Activated naive CD8-positive, alpha-beta T cell treated with anti-CD3 and anti-CD28 coated beads, Interleukin-2, amount 10 ng/mL, durations not matched to agents 7 days and 5 days (primary cell): ENCODE data around the gene PHACTR3. TPM values are rescaled to one million over a fixed set of nuclear protein-coding genes. Genes with fewer than 3 reads are reported as not detected.
A peak's percentile ranks its signal among the peaks of the same experiment; 100 is the strongest.

Source experiments
- ATAC-seq: fragments of 150-1000 bp; cut with Tn5 transposase; one replicate; pipeline ENCODE4 v1.10.0; 2021; ENCODE audit warnings: low read depth, moderate library complexity
- POLR2A ChIA-PET: fragments of 350-600 bp; sonication (Branson Sonifier 250); formaldehyde crosslinking; loops from one replicate; lab custom pipeline; 2021; ENCODE audit warnings: antibody characterized with exemption; lab: Charles Lee
- DNase-seq: peaks from one replicate; pipeline ENCODE4 v3.0.0; 2021
- H3K27ac Mint-ChIP-seq: one replicate; pipeline ENCODE4 v1.8.0; 2022; ENCODE audit warnings: mild to moderate bottlenecking, mixed read lengths
- H3K27me3 Mint-ChIP-seq: one replicate; pipeline ENCODE4 v1.8.0; 2022; ENCODE audit warnings: mild to moderate bottlenecking, moderate library complexity, mixed read lengths
- H3K36me3 Mint-ChIP-seq: one replicate; pipeline ENCODE4 v1.8.0; 2021; ENCODE audit warnings: mild to moderate bottlenecking, mixed read lengths
- H3K4me1 Mint-ChIP-seq: one replicate; pipeline ENCODE4 v1.8.0; 2021; ENCODE audit warnings: mixed read lengths
- H3K4me3 Mint-ChIP-seq: one replicate; pipeline ENCODE4 v1.8.0; 2022; ENCODE audit warnings: mild to moderate bottlenecking, moderate library complexity, mixed read lengths
- H3K9me3 Mint-ChIP-seq: one replicate; pipeline ENCODE4 v1.8.0; 2021; ENCODE audit warnings: mixed read lengths
- total RNA-seq, 2 experiments: library from RNA; stranded (reverse); gene quantifications; one replicate each; pipeline ENCODE4 v1.2.3, GENCODE V29; 2021

The PHACTR3 gene
- total RNA-seq, 2 experiments from 2014 or later: not detected

GRCh38 chr20:59577809-59578435, 26.4 kb upstream of the PHACTR3 start:
- no peaks in the 10 kb centered on the region for H3K9me3 Mint-ChIP-seq
- no peak overlapping the region for H3K4me3 Mint-ChIP-seq
- no peaks in the 10 kb centered on the region for H3K4me1 Mint-ChIP-seq
- peaks cover 54% of the 10 kb centered on the region for H3K27me3 Mint-ChIP-seq
- no peak overlapping the region for H3K27ac Mint-ChIP-seq
- no peaks in the 10 kb centered on the region for H3K36me3 Mint-ChIP-seq
- no peak for DNase-seq
- no peak for ATAC-seq
- POLR2A ChIA-PET: no interaction called here

GRCh38 chr20:59578436-59579403, 25.6 kb upstream of the PHACTR3 start:
- Mint-ChIP-seq H3K27me3 (peaks cover 48% of the 10 kb centered on the region), H3K4me3 (no peak overlapping the region), H3K27ac (no peak overlapping the region), H3K36me3 (no peaks in the 10 kb centered on the region), H3K4me1 (no peaks in the 10 kb centered on the region), H3K9me3 (no peaks in the 10 kb centered on the region)
- no peak for DNase-seq
- POLR2A ChIA-PET: no interaction called here
- no peak for ATAC-seq

GRCh38 chr20:59579404-59580145, 24.8 kb upstream of the PHACTR3 start:
- ATAC-seq: no peak
- H3K27me3 Mint-ChIP-seq: peaks cover 48% of the 10 kb centered on the region
- H3K4me1 Mint-ChIP-seq: no peaks in the 10 kb centered on the region
- no peak overlapping the region for H3K4me3 Mint-ChIP-seq
- no peak overlapping the region for H3K27ac Mint-ChIP-seq
- H3K36me3 Mint-ChIP-seq: no peaks in the 10 kb centered on the region
- no peak for DNase-seq
- POLR2A ChIA-PET: no interaction called here
- no peaks in the 10 kb centered on the region for H3K9me3 Mint-ChIP-seq

GRCh38 chr20:59580146-59580946, 24.0 kb upstream of the PHACTR3 start:
- Mint-ChIP-seq H3K4me1 (peaks cover 1% of the 10 kb centered on the region), H3K4me3 (no peak overlapping the region), H3K27me3 (peaks cover 45% of the 10 kb centered on the region), H3K9me3 (no peaks in the 10 kb centered on the region), H3K36me3 (no peaks in the 10 kb centered on the region), H3K27ac (no peak overlapping the region)
- ATAC-seq (no peak), DNase-seq (no peak)
- POLR2A ChIA-PET: no interaction called here

- peaks cover 8% of the 10 kb centered on the region for H3K4me1 Mint-ChIP-seq
- H3K9me3 Mint-ChIP-seq: no peaks in the 10 kb centered on the region
- ATAC-seq (no peak), DNase-seq (no peak)
- H3K36me3 Mint-ChIP-seq: no peaks in the 10 kb centered on the region
- no peak overlapping the region for H3K4me3 Mint-ChIP-seq
- H3K27me3 Mint-ChIP-seq: peaks cover 39% of the 10 kb centered on the region
- no peak overlapping the region for H3K27ac Mint-ChIP-seq
- POLR2A ChIA-PET: no interaction called here
Measured at GRCh38 chr20:59580991-59581401, 23.3 kb upstream of the PHACTR3 start.

- H3K4me3 Mint-ChIP-seq: no peak overlapping the region
- no peaks in the 10 kb centered on the region for H3K9me3 Mint-ChIP-seq
- peaks cover 28% of the 10 kb centered on the region for H3K27me3 Mint-ChIP-seq
- ATAC-seq: no peak
- H3K4me1 Mint-ChIP-seq: peaks cover 13% of the 10 kb centered on the region
- H3K27ac Mint-ChIP-seq: no peak overlapping the region
- POLR2A ChIA-PET: no interaction called here
- no peaks in the 10 kb centered on the region for H3K36me3 Mint-ChIP-seq
- no peak for DNase-seq
Measured at GRCh38 chr20:59581993-59582679, 22.2 kb upstream of the PHACTR3 start.

GRCh38 chr20:59583428-59584277, 20.7 kb upstream of the PHACTR3 start:
- Mint-ChIP-seq H3K27ac (no peak overlapping the region), H3K9me3 (no peaks in the 10 kb centered on the region), H3K4me1 (peaks cover 13% of the 10 kb centered on the region), H3K27me3 (peaks cover 19% of the 10 kb centered on the region), H3K36me3 (no peaks in the 10 kb centered on the region), H3K4me3 (no peak overlapping the region)
- DNase-seq: no peak
- POLR2A ChIA-PET: no interaction called here
- no peak for ATAC-seq

GRCh38 chr20:59584278-59584925, 19.9 kb upstream of the PHACTR3 start:
- Mint-ChIP-seq H3K4me3 (no peak overlapping the region), H3K36me3 (no peaks in the 10 kb centered on the region), H3K4me1 (peaks cover 13% of the 10 kb centered on the region), H3K27ac (no peak overlapping the region), H3K9me3 (no peaks in the 10 kb centered on the region), H3K27me3 (peaks cover 12% of the 10 kb centered on the region)
- DNase-seq: no peak
- no peak for ATAC-seq
- POLR2A ChIA-PET: no interaction called here

GRCh38 chr20:59585714-59586409, 18.5 kb upstream of the PHACTR3 start:
- H3K9me3 Mint-ChIP-seq: no peaks in the 10 kb centered on the region
- DNase-seq (no peak), ATAC-seq (peak; percentile 53)
- peak overlapping the region; percentile 83 for H3K27ac Mint-ChIP-seq
- peaks cover 13% of the 10 kb centered on the region for H3K4me1 Mint-ChIP-seq
- POLR2A ChIA-PET: no interaction called here
- H3K36me3 Mint-ChIP-seq: no peaks in the 10 kb centered on the region
- peak overlapping the region; percentile 40 for H3K4me3 Mint-ChIP-seq
- H3K27me3 Mint-ChIP-seq: peaks cover 7% of the 10 kb centered on the region

- no peak for ATAC-seq
- H3K4me3 Mint-ChIP-seq: no peak overlapping the region
- POLR2A ChIA-PET: no interaction called here
- H3K36me3 Mint-ChIP-seq: no peaks in the 10 kb centered on the region
- H3K4me1 Mint-ChIP-seq: peaks cover 13% of the 10 kb centered on the region
- no peak overlapping the region for H3K27ac Mint-ChIP-seq
- no peak for DNase-seq
- peaks cover 7% of the 10 kb centered on the region for H3K27me3 Mint-ChIP-seq
- H3K9me3 Mint-ChIP-seq: no peaks in the 10 kb centered on the region
Measured at GRCh38 chr20:59586613-59587012, 17.7 kb upstream of the PHACTR3 start.

- POLR2A ChIA-PET: no interaction called here
- H3K4me1 Mint-ChIP-seq: peaks cover 13% of the 10 kb centered on the region
- no peaks in the 10 kb centered on the region for H3K9me3 Mint-ChIP-seq
Measured at GRCh38 chr20:59587570-59587969, 16.8 kb upstream of the PHACTR3 start.

More at GRCh38 chr20:59587570-59587969, 16.8 kb upstream of the PHACTR3 start:
- H3K27me3 Mint-ChIP-seq: peaks cover 13% of the 10 kb centered on the region
- no peaks in the 10 kb centered on the region for H3K36me3 Mint-ChIP-seq
- H3K27ac Mint-ChIP-seq: peak overlapping the region; percentile 1
- DNase-seq: no peak
- H3K4me3 Mint-ChIP-seq: no peak overlapping the region
- ATAC-seq: no peak
